Measurements from ENCODE around the gene FAM107B. TPM values are rescaled to one million over a fixed set of nuclear protein-coding genes. Genes with fewer than 3 reads are reported as not detected.

Gene FAM107B
- total and polyA plus RNA-seq, 2 of the 4 experiments (the other 2 are of a cell fraction) = 26.4 to 27.1 TPM

DNA sequence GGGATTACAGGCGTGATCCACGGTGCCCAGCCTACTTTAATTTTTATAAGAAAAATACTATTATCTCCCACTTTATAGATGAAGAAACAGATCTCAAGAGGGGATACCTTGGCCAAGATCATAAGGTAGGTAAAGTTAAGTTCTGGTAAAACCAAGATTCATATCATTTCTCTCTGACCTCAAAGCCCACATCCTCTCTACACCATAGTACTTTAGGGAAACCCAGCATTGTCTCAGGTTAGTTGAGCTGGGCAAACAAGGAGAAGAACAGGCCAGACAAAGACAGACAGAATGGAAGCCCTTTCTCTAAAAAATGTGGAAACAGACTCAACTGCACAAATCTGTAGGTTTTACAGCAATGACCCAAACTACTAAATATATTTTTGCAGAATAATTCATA, 246.2 kb downstream of the FAM107B start:
- H3K23ac ChIP-seq (ENCODE audit: low read depth, low read length) = no peak overlapping the region
- H3K4me2 ChIP-seq (ENCODE audit: low read depth, low read length) = no peak overlapping the region
- H2BK15ac ChIP-seq (ENCODE audit: low read depth, low read length) = no peak overlapping the region
- no peaks in the 10 kb centered on the region for H3K27me3 ChIP-seq (ENCODE audit: control insufficient read depth, insufficient read depth, low read length)
- peaks cover 42 to 79% of the 10 kb centered on the region in 2 experiments; a peak in 3 of 4 replicates for H3K79me1 ChIP-seq (ENCODE audit: low read depth in 1 of 2, low read length in 2 of 2)
- no peak for DNase-seq
- H3K9me1 ChIP-seq (ENCODE audit: insufficient read depth, low read length) = peaks cover 24% of the 10 kb centered on the region
- H3K4me3 ChIP-seq (ENCODE audit: insufficient read depth, low read depth, low read length) = no peak overlapping the region
- H4K8ac ChIP-seq (ENCODE audit: low read depth in 2 of 2, low read length in 2 of 2) = 0 out of 4 replicates have a peak overlapping the region, but pooled peaks of 1 of the 2 experiments have one; percentile 24
- no peak overlapping the region for H3K27ac ChIP-seq (ENCODE audit: insufficient read depth, low read length)
- no CpG with 5 or more reads among the region's 2 CpGs for WGBS, 2 experiments (ENCODE audit: extremely low coverage in 2 of 2, insufficient read length in 1 of 2)
- H3K4ac ChIP-seq (ENCODE audit: low read depth, low read length) = no peak overlapping the region
- no peak for TF ChIP-seq SMC3 (IDR thresholded peaks at IDR 0.05; ENCODE audit: low read depth, low read length)
- no peak for TF ChIP-seq NFE2L2 (IDR thresholded peaks at IDR 0.05; ENCODE audit: low read depth, low read length)
- TF ChIP-seq, protein P1, sequence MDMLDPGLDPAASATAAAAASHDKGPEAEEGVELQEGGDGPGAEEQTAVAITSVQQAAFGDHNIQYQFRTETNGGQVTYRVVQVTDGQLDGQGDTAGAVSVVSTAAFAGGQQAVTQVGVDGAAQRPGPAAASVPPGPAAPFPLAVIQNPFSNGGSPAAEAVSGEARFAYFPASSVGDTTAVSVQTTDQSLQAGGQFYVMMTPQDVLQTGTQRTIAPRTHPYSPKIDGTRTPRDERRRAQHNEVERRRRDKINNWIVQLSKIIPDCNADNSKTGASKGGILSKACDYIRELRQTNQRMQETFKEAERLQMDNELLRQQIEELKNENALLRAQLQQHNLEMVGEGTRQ (IDR thresholded peaks at IDR 0.05; ENCODE audit: low read depth, low read length) = no peak
- TF ChIP-seq RCOR1 (IDR thresholded peaks at IDR 0.05; ENCODE audit: insufficient replicate concordance, low read length) = no peak
- no peak for TF ChIP-seq BHLHE40 (IDR thresholded peaks at IDR 0.05; ENCODE audit: low read depth, low read length)
- no peak for TF ChIP-seq CHD1 (IDR thresholded peaks at IDR 0.05; ENCODE audit: low read depth, low read length)
- TF ChIP-seq POLR2A (IDR thresholded peaks at IDR 0.05; ENCODE audit: low read depth, low read length) = no peak
- no peak for TF ChIP-seq MAFK (IDR thresholded peaks at IDR 0.05; ENCODE audit: low read depth, low read length)
- no peak for TF ChIP-seq CEBPB (IDR thresholded peaks at IDR 0.05; ENCODE audit: low read depth, low read length)
- no peak for TF ChIP-seq RAD21 (IDR thresholded peaks at IDR 0.05; ENCODE audit: low read length)
- TF ChIP-seq, protein P2, sequence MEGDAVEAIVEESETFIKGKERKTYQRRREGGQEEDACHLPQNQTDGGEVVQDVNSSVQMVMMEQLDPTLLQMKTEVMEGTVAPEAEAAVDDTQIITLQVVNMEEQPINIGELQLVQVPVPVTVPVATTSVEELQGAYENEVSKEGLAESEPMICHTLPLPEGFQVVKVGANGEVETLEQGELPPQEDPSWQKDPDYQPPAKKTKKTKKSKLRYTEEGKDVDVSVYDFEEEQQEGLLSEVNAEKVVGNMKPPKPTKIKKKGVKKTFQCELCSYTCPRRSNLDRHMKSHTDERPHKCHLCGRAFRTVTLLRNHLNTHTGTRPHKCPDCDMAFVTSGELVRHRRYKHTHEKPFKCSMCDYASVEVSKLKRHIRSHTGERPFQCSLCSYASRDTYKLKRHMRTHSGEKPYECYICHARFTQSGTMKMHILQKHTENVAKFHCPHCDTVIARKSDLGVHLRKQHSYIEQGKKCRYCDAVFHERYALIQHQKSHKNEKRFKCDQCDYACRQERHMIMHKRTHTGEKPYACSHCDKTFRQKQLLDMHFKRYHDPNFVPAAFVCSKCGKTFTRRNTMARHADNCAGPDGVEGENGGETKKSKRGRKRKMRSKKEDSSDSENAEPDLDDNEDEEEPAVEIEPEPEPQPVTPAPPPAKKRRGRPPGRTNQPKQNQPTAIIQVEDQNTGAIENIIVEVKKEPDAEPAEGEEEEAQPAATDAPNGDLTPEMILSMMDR (conservative IDR thresholded peaks at IDR 0.05; ENCODE audit: low read depth, low read length) = no peak
- no peak for TF ChIP-seq MAZ (IDR thresholded peaks at IDR 0.05; ENCODE audit: borderline replicate concordance, low read depth, low read length)
- TF ChIP-seq MXI1 (IDR thresholded peaks at IDR 0.05; ENCODE audit: borderline replicate concordance, low read depth, low read length) = no peak
- peak overlapping the region; percentile 26; the same call in 1 of the 2 replicates for H3K18ac ChIP-seq (ENCODE audit: low read depth, low read length)
- H3K9ac ChIP-seq (ENCODE audit: low read depth, low read length) = no peak overlapping the region
- peak overlapping the region; percentile 28; the same call in 1 of the 2 replicates for H4K5ac ChIP-seq (ENCODE audit: low read depth, low read length)
- no peak overlapping the region for H2BK120ac ChIP-seq (ENCODE audit: low read depth, low read length)
- H3K56ac ChIP-seq (ENCODE audit: extremely low read depth, insufficient read depth, low read length) = no peak overlapping the region
- dilution Hi-C loops (cut with HindIII; ENCODE audit: low sequenced_read_pairs, unreplicated experiment) = no loop called here
- no peak for ATAC-seq (ENCODE audit: low read depth)
- H2AK9ac ChIP-seq (replicated peaks; ENCODE audit: low read depth, low read length, poor library complexity) = no peak overlapping the region
- intact Hi-C loops (cut with micrococcal nuclease) = no loop called here
- H3K14ac ChIP-seq (replicated peaks; ENCODE audit: low read depth, low read length) = 0 out of 2 replicates have a peak overlapping the region, but pooled peaks have one; percentile 3
- H3K36me3 ChIP-seq (ENCODE audit: control insufficient read depth, insufficient read depth, low read length) = peaks cover 18% of the 10 kb centered on the region
- H3K9me3 ChIP-seq (ENCODE audit: control insufficient read depth, insufficient read depth, low read length) = no peaks in the 10 kb centered on the region
- POLR2A ChIA-PET (ENCODE audit: unreplicated experiment) = no interaction called here
- H2BK5ac ChIP-seq (ENCODE audit: low read depth, low read length, poor library complexity, severe bottlenecking) = peak overlapping the region; percentile 30
- no peak overlapping the region for H2BK20ac ChIP-seq (ENCODE audit: low read depth, low read length)
- CTCF ChIA-PET = no interaction called here
- in situ Hi-C loops (cut with MboI; ENCODE audit: low sequenced_read_pairs) = no loop called here
- H3K4me1 ChIP-seq (ENCODE audit: control insufficient read depth, insufficient read depth, low read length) = peaks cover 28% of the 10 kb centered on the region
- H4K91ac ChIP-seq (ENCODE audit: insufficient read depth, low read depth, low read length) = no peak overlapping the region
- BruUV-seq (replicated peaks) = no TSS peak
- no peak overlapping the region for H2AFZ ChIP-seq (replicated peaks; ENCODE audit: low read length, poor library complexity)
- H2AK5ac ChIP-seq (ENCODE audit: low read depth, low read length) = no peak overlapping the region
- peaks cover 34% of the 10 kb centered on the region for H4K20me1 ChIP-seq (ENCODE audit: insufficient read depth, low read length)

Data from IMR-90 (cell line).